Hepatocyte (in vitro differentiated cells): Measurements from ENCODE around the gene ARHGAP42. TPM values are rescaled to one million over a fixed set of nuclear protein-coding genes. Genes with fewer than 3 reads are reported as not detected.

Source experiments
- DNase-seq: peaks from one replicate; pipeline ENCODE4 v3.0.0-alpha.2; 2016; ENCODE audit warnings: low spot score
- H2AFZ ChIP-seq: fragments of 200-600 bp; sonication (generic); 2 replicates; pipeline ENCODE4 v1.6.0; 2016; ENCODE audit warnings: antibody characterized with exemption, mild to moderate bottlenecking
- H3K27ac ChIP-seq: fragments of 200-600 bp; sonication (generic); 2 replicates; pipeline ENCODE4 v1.5.1; 2016; ENCODE audit warnings: mild to moderate bottlenecking
- H3K27me3 ChIP-seq: fragments of 200-600 bp; sonication (generic); 2 replicates; pipeline ENCODE4 v1.6.1; 2016
- H3K36me3 ChIP-seq: fragments of 200-600 bp; sonication (generic); replicated peaks from 2 replicates; pipeline ENCODE4 v1.5.1; 2016; ENCODE audit warnings: low read depth; ENCODE audit not compliant: insufficient read depth
- H3K4me1 ChIP-seq: fragments of 200-600 bp; sonication (generic); 2 replicates; pipeline ENCODE4 v1.5.1; 2016; ENCODE audit warnings: mild to moderate bottlenecking, moderate library complexity; ENCODE audit not compliant: insufficient read depth
- H3K4me2 ChIP-seq: fragments of 200-600 bp; sonication (generic); 2 replicates; pipeline ENCODE4 v1.6.0; 2016
- H3K4me3 ChIP-seq: fragments of 200-600 bp; sonication (generic); 2 replicates; pipeline ENCODE4 v1.5.1; 2016; ENCODE audit warnings: mild to moderate bottlenecking
- H3K79me2 ChIP-seq: fragments of 200-600 bp; sonication (generic); 2 replicates; pipeline ENCODE4 v1.6.0; 2017; ENCODE audit warnings: mild to moderate bottlenecking
- H3K9me2 ChIP-seq: fragments of 200-600 bp; sonication (generic); replicated peaks from 2 replicates; pipeline ENCODE4 v1.6.0; 2017; ENCODE audit warnings: mild to moderate bottlenecking; ENCODE audit not compliant: insufficient read depth
- H3K9me3 ChIP-seq: fragments of 200-600 bp; sonication (generic); 2 replicates; pipeline ENCODE4 v1.5.1; 2016; ENCODE audit warnings: low read depth, mild to moderate bottlenecking
- H4K20me1 ChIP-seq: fragments of 200-600 bp; sonication (generic); 2 replicates; pipeline ENCODE4 v1.6.0; 2016; ENCODE audit warnings: mild to moderate bottlenecking; ENCODE audit not compliant: insufficient read depth, poor library complexity, severe bottlenecking
- CTCF ChIP-seq: fragments of 200-600 bp; sonication (generic); IDR thresholded peaks from 2 replicates; pipeline ENCODE4 v1.5.1; 2016; ENCODE audit warnings: antibody characterized with exemption, mild to moderate bottlenecking; ENCODE audit not compliant: poor library complexity
- EZH2 ChIP-seq: fragments of 200-600 bp; sonication (generic); IDR thresholded peaks from 2 replicates; pipeline ENCODE4 v1.6.1; 2016; ENCODE audit warnings: antibody characterized with exemption, mild to moderate bottlenecking, borderline replicate concordance
- EZH2phosphoT487 ChIP-seq: fragments of 200-600 bp; sonication (generic); IDR thresholded peaks from one replicate; pipeline ENCODE4 v1.6.1; 2018; ENCODE audit warnings: antibody characterized with exemption, mild to moderate bottlenecking, low read depth, moderate library complexity; ENCODE audit not compliant: unreplicated experiment, severe bottlenecking
- WGBS: methylation state at CpG from one replicate; pipeline ENCODE4 v1.1.6; 2016; ENCODE audit warnings: low lambda C conversion rate; ENCODE audit errors: missing lambda C conversion rate; 5-methylcytosine and 5-hydroxymethylcytosine counted together
- polyA plus RNA-seq: library from polyadenylated mRNA; unstranded; fragments of >200 nt; fragmentation: Nextera tagmentation; extraction: Ambion mirVana; gene quantifications from 2 replicates; pipeline ENCODE4 v1.2.1, GENCODE V29; 2016
- total RNA-seq: library from RNA; depleted of rRNA; stranded (reverse); fragments of >200 nt; gene quantifications from 2 replicates; pipeline ENCODE4 v1.2.3, GENCODE V29; 2014

ARHGAP42 gene
- total and polyA plus RNA-seq, 2 experiments from 2014 or later, result 8.7 to 26.5 TPM

- Histone ChIP-seq H2AFZ (no peak overlapping the region), H3K36me3 (no peaks in the 10 kb centered on the region), H3K9me2 (no peaks in the 10 kb centered on the region), H4K20me1 (no peaks in the 10 kb centered on the region), H3K79me2 (peaks cover 6% of the 10 kb centered on the region), H3K9me3 (no peaks in the 10 kb centered on the region), H3K4me1 (peaks cover 14% of the 10 kb centered on the region), H3K4me2 (no peak overlapping the region), H3K27ac (peak overlapping the region; percentile 89), H3K27me3 (no peaks in the 10 kb centered on the region), H3K4me3 (no peak overlapping the region)
- WGBS, result 94% methylated on average over 3 of the region's 3 CpGs
- TF ChIP-seq CTCF, result no peak
- no peak for TF ChIP-seq EZH2phosphoT487
- no peak for TF ChIP-seq EZH2
- peak; percentile 23 for DNase-seq
Observed at GRCh38 chr11:100774859-100775258, 87.8 kb downstream of the ARHGAP42 start.

GRCh38 chr11:100776212-100776896 is 89.3 kb downstream of the ARHGAP42 start:
- H3K4me2 ChIP-seq, result peak overlapping the region; percentile 49
- TF ChIP-seq EZH2 (no peak), EZH2phosphoT487 (no peak), CTCF (no peak)
- peak; percentile 66 for DNase-seq
- peaks cover 14% of the 10 kb centered on the region for H3K4me1 ChIP-seq
- H2AFZ ChIP-seq, result no peak overlapping the region
- no peaks in the 10 kb centered on the region for H3K9me2 ChIP-seq
- peak overlapping the region; percentile 97 for H3K27ac ChIP-seq
- no peaks in the 10 kb centered on the region for H4K20me1 ChIP-seq
- no peak overlapping the region for H3K4me3 ChIP-seq
- no peaks in the 10 kb centered on the region for H3K27me3 ChIP-seq
- 64% methylated on average over 6 of the region's 6 CpGs for WGBS
- peaks cover 12% of the 10 kb centered on the region for H3K79me2 ChIP-seq
- no peaks in the 10 kb centered on the region for H3K36me3 ChIP-seq
- no peaks in the 10 kb centered on the region for H3K9me3 ChIP-seq

GRCh38 chr11:100777103-100777502 is 90.0 kb downstream of the ARHGAP42 start:
- no peak overlapping the region for H2AFZ ChIP-seq
- H3K36me3 ChIP-seq, result no peaks in the 10 kb centered on the region
- peak overlapping the region; percentile 97 for H3K27ac ChIP-seq
- H3K4me1 ChIP-seq, result peaks cover 14% of the 10 kb centered on the region
- peak; percentile 60 for DNase-seq
- TF ChIP-seq EZH2 (no peak), CTCF (no peak), EZH2phosphoT487 (no peak)
- H3K79me2 ChIP-seq, result peaks cover 18% of the 10 kb centered on the region
- no peaks in the 10 kb centered on the region for H3K9me2 ChIP-seq
- no peaks in the 10 kb centered on the region for H3K27me3 ChIP-seq
- H3K9me3 ChIP-seq, result no peaks in the 10 kb centered on the region
- H4K20me1 ChIP-seq, result no peaks in the 10 kb centered on the region
- peak overlapping the region; percentile 49 for H3K4me2 ChIP-seq
- no peak overlapping the region for H3K4me3 ChIP-seq

GRCh38 chr11:100777736-100778135 is 90.6 kb downstream of the ARHGAP42 start:
- 59% methylated on average over 2 of the region's 2 CpGs for WGBS

More at GRCh38 chr11:100777736-100778135, 90.6 kb downstream of the ARHGAP42 start:
- Histone ChIP-seq H4K20me1 (no peaks in the 10 kb centered on the region), H2AFZ (no peak overlapping the region), H3K9me2 (no peaks in the 10 kb centered on the region), H3K36me3 (no peaks in the 10 kb centered on the region), H3K4me3 (no peak overlapping the region), H3K4me2 (peak overlapping the region; percentile 13), H3K9me3 (no peaks in the 10 kb centered on the region), H3K4me1 (peaks cover 14% of the 10 kb centered on the region), H3K27ac (peak overlapping the region; percentile 97), H3K27me3 (no peaks in the 10 kb centered on the region), H3K79me2 (peaks cover 22% of the 10 kb centered on the region)
- DNase-seq, result no peak
- TF ChIP-seq EZH2phosphoT487 (no peak), CTCF (no peak), EZH2 (no peak)
